RWPE2 (cell line): ENCODE results near the gene RBSN.

Experiments
- ATAC-seq: fragments of 200-7000 bp; cut with Tn5 transposase; 3 replicates; pipeline ENCODE4 v1.9.1; 2021; ENCODE audit warnings: low read depth
- DNase-seq: peaks from one replicate; pipeline ENCODE4 v3.0.0-alpha.2; 2020; ENCODE audit warnings: low spot score
- H3K27ac ChIP-seq: fragments of 450-650 bp; 2 replicates; pipeline ENCODE4 v1.5.1; 2017; ENCODE audit warnings: mild to moderate bottlenecking; ENCODE audit not compliant: poor library complexity, severe bottlenecking
- H3K27me3 ChIP-seq: fragments of 250-450 bp; sonication (Bioruptor Pico); 2 replicates; pipeline ENCODE4 v1.5.1; 2021; ENCODE audit warnings: mild to moderate bottlenecking, moderate library complexity; ENCODE audit not compliant: insufficient read depth, poor library complexity, severe bottlenecking
- H3K36me3 ChIP-seq: fragments of 250-450 bp; sonication (Bioruptor Pico); 2 replicates; pipeline ENCODE4 v1.5.1; 2020; ENCODE audit warnings: low read depth, mild to moderate bottlenecking, moderate library complexity
- H3K4me1 ChIP-seq: fragments of 250-450 bp; sonication (Bioruptor Pico); 2 replicates; pipeline ENCODE4 v1.5.1; 2021; ENCODE audit warnings: mild to moderate bottlenecking, moderate library complexity; ENCODE audit not compliant: insufficient read depth, poor library complexity, severe bottlenecking
- H3K4me3 ChIP-seq: fragments of 250-450 bp; sonication (Bioruptor Pico); 2 replicates; pipeline ENCODE4 v1.5.1; 2021; ENCODE audit warnings: mild to moderate bottlenecking, moderate library complexity; ENCODE audit not compliant: severe bottlenecking
- H3K9me3 ChIP-seq: fragments of 250-450 bp; sonication (Bioruptor Pico); 2 replicates; pipeline ENCODE4 v1.5.1; 2021; ENCODE audit warnings: mild to moderate bottlenecking, moderate library complexity; ENCODE audit not compliant: severe bottlenecking
- CTCF ChIP-seq: fragments of 450-650 bp; IDR thresholded peaks from one replicate; pipeline ENCODE4 v1.5.1; 2017; ENCODE audit warnings: mild to moderate bottlenecking, moderate library complexity; ENCODE audit not compliant: poor library complexity, severe bottlenecking

RBSN gene

GRCh38 chr3:15063656-15064286, 35.2 kb downstream of the RBSN start:
- no peak for TF ChIP-seq CTCF
- no peak overlapping the region for H3K27ac ChIP-seq
- no peaks in the 10 kb centered on the region for H3K27me3 ChIP-seq
- ATAC-seq (no peak; the same call in 2 of the 3 replicates), DNase-seq (no peak)
- H3K4me1 ChIP-seq, result no peaks in the 10 kb centered on the region
- H3K9me3 ChIP-seq, result no peaks in the 10 kb centered on the region
- peaks cover 31% of the 10 kb centered on the region for H3K36me3 ChIP-seq
- peak overlapping the region; percentile 63 for H3K4me3 ChIP-seq

DNA sequence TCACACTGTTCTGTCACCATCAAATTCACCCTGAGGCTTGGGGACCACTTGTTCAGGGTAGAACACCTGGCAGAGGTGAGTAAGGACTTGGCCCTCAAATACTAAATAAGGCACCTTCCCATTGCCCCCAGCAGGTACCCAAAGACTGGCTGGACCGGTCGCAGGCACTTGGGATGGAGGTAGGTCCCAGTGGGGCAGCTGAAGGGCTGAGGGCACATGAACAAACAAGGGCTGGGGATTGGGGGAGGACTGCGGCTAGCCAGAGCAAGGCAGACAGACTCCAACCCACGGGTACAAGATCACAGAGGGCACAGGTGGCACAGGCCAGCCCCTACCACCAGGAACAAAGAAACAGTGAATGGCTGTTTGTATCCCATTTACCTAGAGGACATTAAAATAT, 35.7 kb downstream of the RBSN start:
- H3K27ac ChIP-seq, result no peak overlapping the region

DNA sequence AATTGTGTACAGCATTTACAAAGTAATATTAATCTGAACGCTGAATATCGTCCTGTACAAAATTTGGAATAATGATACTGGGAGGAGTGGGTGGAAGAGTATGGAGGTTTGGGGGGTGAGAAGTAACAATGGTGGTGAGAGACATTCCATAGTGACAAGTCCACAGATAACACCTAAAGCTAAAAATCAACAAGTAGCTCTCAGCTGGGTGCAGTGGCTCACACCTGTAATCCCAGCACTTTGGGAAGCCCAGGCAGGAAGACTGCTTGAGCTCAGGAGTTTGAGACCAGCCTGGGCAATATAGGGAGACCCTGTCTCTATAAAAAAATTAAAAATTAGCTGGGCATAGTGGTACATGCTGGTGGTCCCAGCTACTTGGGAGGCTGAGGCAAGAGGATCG, 38.9 kb downstream of the RBSN start:
- no peak overlapping the region for H3K4me3 ChIP-seq
- H3K9me3 ChIP-seq, result no peaks in the 10 kb centered on the region
- H3K36me3 ChIP-seq, result peaks cover 61% of the 10 kb centered on the region
- H3K27ac ChIP-seq, result no peak overlapping the region
- H3K4me1 ChIP-seq, result no peaks in the 10 kb centered on the region
- ATAC-seq (no peak), DNase-seq (no peak)
- no peaks in the 10 kb centered on the region for H3K27me3 ChIP-seq
- TF ChIP-seq CTCF, result no peak

More for the DNA sequence above, 35.7 kb downstream of the RBSN start:
- no peak overlapping the region for H3K4me3 ChIP-seq
- DNase-seq (no peak), ATAC-seq (no peak)
- H3K27me3 ChIP-seq, result no peaks in the 10 kb centered on the region
- no peaks in the 10 kb centered on the region for H3K4me1 ChIP-seq
- no peak for TF ChIP-seq CTCF
- H3K36me3 ChIP-seq, result peaks cover 37% of the 10 kb centered on the region
- no peaks in the 10 kb centered on the region for H3K9me3 ChIP-seq

- Histone ChIP-seq H3K27ac (no peak overlapping the region), H3K27me3 (no peaks in the 10 kb centered on the region), H3K36me3 (peaks cover 84% of the 10 kb centered on the region), H3K9me3 (no peaks in the 10 kb centered on the region), H3K4me1 (no peaks in the 10 kb centered on the region), H3K4me3 (no peak overlapping the region)
- no peak for TF ChIP-seq CTCF
- DNase-seq, result no peak
- ATAC-seq, result no peak
Measured at GRCh38 chr3:15056676-15057404, 42.1 kb downstream of the RBSN start.
